HG03060 (cell line): Measurements from ENCODE around the gene CHD1.

ENCODE experiments used
- ATAC-seq: cut with Tn5 transposase; IDR thresholded peaks from one replicate; pipeline ENCODE4 v1.9.1; 2021; ENCODE audit warnings: low read depth, moderate number of reproducible peaks; ENCODE audit not compliant: unreplicated experiment

Gene CHD1

DNA sequence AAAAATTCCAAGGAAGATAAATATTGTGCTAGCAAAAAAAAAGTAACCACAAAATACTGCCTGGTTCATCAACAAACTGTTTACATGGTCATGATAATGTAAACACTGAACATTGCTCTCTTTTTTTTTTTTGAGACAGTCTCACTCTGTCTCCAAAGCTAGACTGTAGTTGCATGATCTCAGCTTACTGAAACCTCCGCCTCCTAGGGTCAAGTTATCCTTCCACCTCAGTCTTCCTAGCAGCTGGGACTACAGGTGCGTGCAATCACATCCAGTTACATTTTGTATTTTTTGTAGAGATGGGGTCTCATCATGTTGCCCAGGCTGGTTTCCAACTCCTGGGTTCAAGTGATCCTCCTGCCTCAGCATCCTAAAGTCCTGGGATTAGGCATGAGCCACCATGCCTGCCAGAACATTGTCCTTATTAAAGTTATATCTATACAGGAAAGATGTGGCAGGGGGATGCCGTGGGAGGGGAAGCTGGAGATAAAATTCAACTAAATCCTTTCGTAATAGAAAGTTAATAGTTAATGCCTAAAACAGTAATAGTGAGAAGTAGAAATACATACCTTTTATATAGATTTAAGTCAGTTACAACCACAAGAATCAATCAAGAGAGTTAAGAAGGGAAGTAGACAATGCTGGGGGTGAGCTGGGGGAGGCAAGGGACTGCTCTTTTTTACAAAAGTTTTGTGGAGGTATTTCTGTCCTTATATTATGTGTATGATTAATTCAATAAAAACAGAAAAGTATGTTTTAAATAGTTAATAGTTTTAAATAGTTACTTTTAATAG, 103.0 kb downstream of the CHD1 start:
- ATAC-seq = no peak

DNA sequence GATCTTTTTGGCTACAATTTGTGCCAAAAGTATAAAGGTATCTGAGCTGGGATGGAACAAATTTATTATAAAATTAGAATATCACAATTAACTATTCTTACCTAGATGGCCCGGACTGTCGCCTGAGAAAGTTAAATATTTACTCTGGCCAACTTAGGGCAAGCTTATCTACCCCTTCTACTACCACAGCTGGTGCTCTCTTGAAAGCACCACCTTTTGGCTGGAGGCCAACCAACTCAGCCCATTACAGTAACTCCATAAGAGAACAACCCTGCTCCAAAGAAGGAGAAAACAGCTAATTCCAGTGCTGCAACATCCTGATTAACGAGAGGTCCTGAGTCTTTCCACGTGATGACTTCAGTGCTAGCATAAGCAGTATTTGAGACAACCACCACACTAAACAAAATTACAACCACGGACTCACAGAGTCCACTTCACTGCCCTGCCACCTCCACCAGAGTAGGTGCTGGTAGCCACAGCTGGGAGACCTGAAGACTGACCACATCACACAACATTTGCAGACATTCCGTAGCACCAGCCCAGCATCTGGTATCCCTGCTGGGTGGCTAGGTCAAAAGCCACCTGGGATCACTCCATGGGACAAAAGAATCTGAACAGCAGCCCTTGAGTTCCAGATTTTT, 112.1 kb downstream of the CHD1 start:
- ATAC-seq = no peak

DNA sequence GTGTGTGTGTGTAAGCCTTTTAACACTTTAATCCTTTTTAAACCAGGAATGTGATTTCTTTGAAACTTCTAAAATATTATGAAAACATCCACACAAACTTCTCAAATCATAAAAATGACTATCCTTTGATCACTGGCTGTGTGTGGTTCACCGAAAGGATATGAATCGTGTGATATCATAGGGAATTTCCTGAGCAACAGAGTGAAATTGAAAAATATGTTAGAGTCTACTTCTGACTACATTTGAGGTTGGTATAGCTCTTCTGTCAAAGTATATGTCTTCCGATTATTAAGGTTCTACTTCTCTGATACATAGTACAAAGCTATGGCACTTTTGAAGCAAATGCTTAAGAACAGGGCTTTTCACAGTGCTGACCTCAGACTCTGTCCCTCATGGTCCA, 115.1 kb downstream of the CHD1 start:
- ATAC-seq = no peak

DNA sequence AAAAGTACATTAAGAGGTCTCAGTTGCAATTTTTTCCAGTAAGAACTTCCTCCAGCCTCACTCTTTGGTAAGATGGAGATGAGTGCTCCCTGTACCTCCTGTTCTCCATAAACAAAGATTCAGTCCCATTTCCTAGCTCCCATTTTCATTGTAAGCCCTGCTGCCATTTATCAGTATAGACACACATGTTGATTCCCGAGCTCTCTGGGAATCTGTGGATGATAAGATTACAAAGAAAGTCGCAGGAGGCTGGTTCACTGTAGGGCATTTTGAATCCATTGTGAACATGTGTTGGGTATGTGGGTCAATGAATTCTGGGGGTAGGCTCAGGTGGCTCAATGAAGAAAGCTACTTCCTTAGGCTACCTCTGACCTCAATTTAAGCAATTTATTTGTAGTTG, 118.6 kb downstream of the CHD1 start:
- no peak for ATAC-seq

DNA sequence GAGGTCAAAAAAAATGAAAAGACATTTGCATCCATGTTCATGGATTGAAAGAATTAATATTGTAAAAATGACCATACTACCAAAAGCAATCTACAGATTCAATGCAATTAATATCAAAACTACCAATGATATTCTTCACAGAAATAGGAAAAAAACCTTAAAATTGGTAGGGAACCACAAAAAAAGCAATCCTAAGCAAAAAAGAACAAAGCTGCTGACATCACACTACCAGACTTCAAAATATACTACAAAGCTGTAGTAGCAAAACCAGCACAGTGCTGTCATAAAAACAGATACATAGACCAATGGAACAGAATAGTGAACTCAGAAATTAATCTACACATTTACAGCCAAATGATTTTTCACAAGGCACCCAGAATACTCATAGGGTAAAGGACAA, 121.0 kb downstream of the CHD1 start:
- no peak for ATAC-seq

DNA sequence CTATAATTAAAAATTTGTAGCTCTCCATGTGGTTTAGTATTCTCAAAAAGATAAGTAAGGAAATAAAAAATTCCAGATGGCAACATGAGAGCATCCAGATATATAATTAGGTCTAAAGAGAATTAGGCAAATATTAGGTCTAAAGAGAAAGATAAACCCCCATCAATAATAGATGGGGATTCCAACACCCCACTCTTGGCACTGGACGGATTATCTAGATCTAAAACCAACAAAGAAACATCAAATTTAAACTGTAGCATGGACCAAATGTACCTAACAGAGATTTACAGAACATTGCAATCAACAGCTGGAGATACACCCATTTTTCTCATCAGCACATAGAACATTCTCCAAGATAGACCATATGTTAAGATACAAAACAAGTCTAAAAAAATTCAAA, 123.7 kb downstream of the CHD1 start:
- no peak for ATAC-seq

DNA sequence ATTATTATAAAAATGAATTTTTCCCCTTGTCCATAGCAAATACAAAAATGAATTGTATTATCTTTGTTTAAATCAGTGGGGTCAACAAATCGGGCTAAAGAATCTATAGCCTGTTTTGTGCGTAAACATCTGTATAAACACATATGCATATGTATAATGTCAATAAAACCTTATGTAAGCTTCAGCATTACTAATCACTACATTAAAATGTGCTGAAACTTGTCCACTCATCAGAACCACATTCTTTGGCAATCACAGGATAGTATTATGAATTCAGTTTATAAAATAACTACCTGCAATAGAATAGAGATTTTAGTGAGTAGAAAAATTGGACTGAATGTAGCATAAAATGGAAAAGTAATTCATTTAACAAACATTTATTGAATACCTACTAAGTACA, 124.7 kb downstream of the CHD1 start:
- no peak for ATAC-seq
